Measurements from ENCODE around the gene HSD17B8. TPM values are rescaled to one million over a fixed set of nuclear protein-coding genes. Genes with fewer than 3 reads are reported as not detected.

The HSD17B8 gene
- total and polyA plus RNA-seq, 2 donors (not counting 1 experiment from before 2014, with no cell fraction given): 10.8 to 25.5 TPM

GRCh38 chr6:33195304-33196165 lies 8.9 kb upstream of the HSD17B8 start:
- H3K27me3 Mint-ChIP-seq: peaks cover 7% of the 10 kb centered on the region
- Histone ChIP-seq H3K27ac (ENCODE audit: low read length in 2 of 2) (no peak overlapping the region), H3K9me3 (ENCODE audit: control extremely low read depth in 1 of 3, control insufficient read depth in 2 of 3, insufficient read depth in 1 of 3, low read length in 2 of 3) (peaks cover 0 to 8% (median 0%) of the 10 kb centered on the region in 3 donors), H3K36me3 (replicated peaks in 1 of 2; ENCODE audit: control extremely low read depth in 1 of 2, control insufficient read depth in 1 of 2, extremely low read depth in 1 of 2, insufficient read depth in 2 of 2, low read length in 1 of 2) (peaks cover 0 to 37% of the 10 kb centered on the region in 2 experiments), H3K4me3 (ENCODE audit: control extremely low read depth in 1 of 5, extremely low read depth in 1 of 5, insufficient read depth in 1 of 5, low read depth in 2 of 5, low read length in 4 of 5) (no peak overlapping the region), H3K27me3 (replicated peaks in 1 of 4; ENCODE audit: control extremely low read depth in 1 of 4, control insufficient read depth in 3 of 4, insufficient read depth in 4 of 4, low read length in 3 of 4) (peaks cover 0 to 20% (median 11%) of the 10 kb centered on the region in 4 experiments), H3K9ac (ENCODE audit: low read length) (no peak overlapping the region), H2AFZ (ENCODE audit: insufficient read depth, low read depth, low read length, poor library complexity, severe bottlenecking) (no peak overlapping the region), H3K4me1 (ENCODE audit: control insufficient read depth in 2 of 2, insufficient read depth in 2 of 2, low read length in 2 of 2) (peaks cover 27 to 41% of the 10 kb centered on the region in 2 donors), H4K20me1 (ENCODE audit: control insufficient read depth, insufficient read depth, low read length, poor library complexity, severe bottlenecking) (peaks cover 15% of the 10 kb centered on the region), H3K4me2 (replicated peaks; ENCODE audit: low read depth, low read length, poor library complexity, severe bottlenecking) (no peak overlapping the region), H3K79me2 (ENCODE audit: control insufficient read depth, insufficient read depth, low read length) (peaks cover 29% of the 10 kb centered on the region)
- ChIA-PET CTCF (interaction anchor here (1.1 kb wide), 1 partner anchor 181 kb away, joined by 3 read pairs; no protein-coding TSS in a partner anchor), POLR2A (interaction anchor here (0.5 to 1.2 kb wide), 2 partner anchors 13 to 757 kb away, joined by 3 to 4 read pairs; partner anchors contain the start of gene RING1)
- peaks cover 49% of the 10 kb centered on the region for H3K4me1 Mint-ChIP-seq
- no peak overlapping the region for H3K27ac Mint-ChIP-seq
- no peaks in the 10 kb centered on the region for H3K9me3 Mint-ChIP-seq (ENCODE audit: insufficient read depth)
- no peak overlapping the region for H3K4me3 Mint-ChIP-seq
- TF ChIP-seq CTCF (IDR thresholded peaks at IDR 0.05) (no peak), EZH2 (IDR thresholded peaks at IDR 0.05; ENCODE audit: borderline replicate concordance, insufficient read depth, low read depth, low read length, poor library complexity, severe bottlenecking) (no peak)
- ATAC-seq (ENCODE audit: low read depth): no peak
- WGBS (ENCODE audit: insufficient coverage): 94% methylated on average over 12 of the region's 15 CpGs
- intact Hi-C loops (cut with micrococcal nuclease): no loop called here
- DNase-seq: peak; percentile 12

Data from B cell (primary cell).